Panc1 (cell line): Measurements from ENCODE around the gene BFSP1. TPM values are rescaled to one million over a fixed set of nuclear protein-coding genes. Genes with fewer than 3 reads are reported as not detected.

Experiments used
- ATAC-seq: fragments of 200-7000 bp; cut with Tn5 transposase; 2 replicates; pipeline ENCODE4 v1.9.1; 2020; ENCODE audit warnings: mild to moderate bottlenecking, moderate library complexity
- BruUV-seq: library from RNA; stranded (reverse); fragments of 400-500 nt; replicated peaks from 2 replicates; lab custom pipeline; 2021; lab: Mats Ljungman, UMichigan
- CTCF ChIA-PET: fragments of 300-600 bp; sonication (Branson Sonifier 250); formaldehyde crosslinking; loops from one replicate; lab custom pipeline; 2022; ENCODE audit warnings: antibody characterized with exemption; lab: Charles Lee
- POLR2A ChIA-PET: fragments of 300-600 bp; sonication (Branson Sonifier 250); formaldehyde crosslinking; loops from one replicate; lab custom pipeline; 2022; ENCODE audit warnings: antibody characterized with exemption; lab: Charles Lee
- DNase-seq: peaks from one replicate; pipeline ENCODE4 v3.0.0-alpha.2; 2010; ENCODE audit warnings: low read depth, low spot score
- H3K27ac ChIP-seq: 2 replicates; pipeline ENCODE4 v1.5.1; 2011; ENCODE audit warnings: mild to moderate bottlenecking, low read length, inconsistent platforms
- H3K27me3 ChIP-seq: fragments of 200-500 bp; sonication (Bioruptor generic); 2 replicates; pipeline ENCODE4 v1.6.0; 2014; ENCODE audit warnings: low read length, inconsistent platforms; ENCODE audit not compliant: control insufficient read depth, insufficient read depth
- H3K36me3 ChIP-seq: fragments of 200-500 bp; sonication (Bioruptor generic); 2 replicates; pipeline ENCODE4 v1.5.1; 2014; ENCODE audit warnings: inconsistent platforms, mild to moderate bottlenecking, low read length, moderate library complexity; ENCODE audit not compliant: control insufficient read depth, insufficient read depth
- H3K4me1 ChIP-seq: 2 replicates; pipeline ENCODE4 v1.5.1; 2011; ENCODE audit warnings: inconsistent platforms, mild to moderate bottlenecking, low read length, moderate library complexity; ENCODE audit not compliant: control insufficient read depth, insufficient read depth
- H3K4me3 ChIP-seq, 2 experiments: 2 replicates each; pipeline ENCODE4 v1.5.1; 2011 to 2012; ENCODE audit warnings: low read depth in 2 of 2, low read length in 2 of 2, mild to moderate bottlenecking in 2 of 2, inconsistent platforms in 1 of 2, moderate library complexity in 1 of 2
- H3K9me3 ChIP-seq: fragments of 200-500 bp; sonication (Bioruptor generic); 2 replicates; pipeline ENCODE4 v1.5.1; 2014; ENCODE audit warnings: low read depth, mild to moderate bottlenecking, inconsistent platforms, low read length, moderate library complexity; ENCODE audit not compliant: control insufficient read depth, insufficient read depth
- POLR2AphosphoS5 ChIP-seq: IDR thresholded peaks from 2 replicates; pipeline ENCODE4 v1.6.1; 2012; ENCODE audit warnings: mild to moderate bottlenecking, low read depth, low read length, moderate library complexity
- SIN3A ChIP-seq: IDR thresholded peaks from 2 replicates; pipeline ENCODE4 v1.6.1; 2012; ENCODE audit warnings: low read depth, mild to moderate bottlenecking, low read length, moderate library complexity, borderline replicate concordance; ENCODE audit not compliant: insufficient read depth
- TCF7L2 ChIP-seq: IDR thresholded peaks from 2 replicates; pipeline ENCODE4 v1.6.1; 2011; ENCODE audit warnings: mild to moderate bottlenecking, low read depth, low read length, inconsistent platforms
- in situ Hi-C: cut with HindIII; loops from 2 replicates; pipeline ENCODE4 v1.10.0; 2016; ENCODE audit warnings: low sequenced_read_pairs, low pct_unique_long_range_greater_than_20kb
- intact Hi-C: fragments of 100-400 bp; cut with micrococcal nuclease; formaldehyde crosslinking; loops from one replicate; pipeline ENCODE4 v1.10.0; 2022; ENCODE audit not compliant: unreplicated experiment
- total RNA-seq: library from RNA; stranded (reverse); gene quantifications from one replicate; pipeline ENCODE4 v1.2.1, GENCODE V29; 2021; ENCODE audit not compliant: unreplicated experiment
- TF ChIP-seq, protein P1 (sequence below): fragments of 450-650 bp; IDR thresholded peaks from 2 replicates; pipeline ENCODE4 v1.5.1; 2017; ENCODE audit warnings: mild to moderate bottlenecking
- TF ChIP-seq, protein P2 (sequence below), 2 experiments: IDR thresholded peaks; 2 replicates each; pipeline ENCODE4 v1.6.1; 2011 to 2012; ENCODE audit warnings: low read depth in 2 of 2, control low read depth in 1 of 2, low read length in 1 of 2, mild to moderate bottlenecking in 1 of 2, moderate library complexity in 1 of 2; ENCODE audit not compliant: insufficient read depth in 1 of 2

The BFSP1 gene
- total RNA-seq, 1 experiment from 2014 or later: 6.9 TPM

GRCh38 chr20:17497821-17498580 lies 33.2 kb downstream of the BFSP1 start:
- H3K36me3 ChIP-seq: no peaks in the 10 kb centered on the region
- no TSS peak for BruUV-seq
- TF ChIP-seq TCF7L2: no peak
- TF ChIP-seq, protein P1, sequence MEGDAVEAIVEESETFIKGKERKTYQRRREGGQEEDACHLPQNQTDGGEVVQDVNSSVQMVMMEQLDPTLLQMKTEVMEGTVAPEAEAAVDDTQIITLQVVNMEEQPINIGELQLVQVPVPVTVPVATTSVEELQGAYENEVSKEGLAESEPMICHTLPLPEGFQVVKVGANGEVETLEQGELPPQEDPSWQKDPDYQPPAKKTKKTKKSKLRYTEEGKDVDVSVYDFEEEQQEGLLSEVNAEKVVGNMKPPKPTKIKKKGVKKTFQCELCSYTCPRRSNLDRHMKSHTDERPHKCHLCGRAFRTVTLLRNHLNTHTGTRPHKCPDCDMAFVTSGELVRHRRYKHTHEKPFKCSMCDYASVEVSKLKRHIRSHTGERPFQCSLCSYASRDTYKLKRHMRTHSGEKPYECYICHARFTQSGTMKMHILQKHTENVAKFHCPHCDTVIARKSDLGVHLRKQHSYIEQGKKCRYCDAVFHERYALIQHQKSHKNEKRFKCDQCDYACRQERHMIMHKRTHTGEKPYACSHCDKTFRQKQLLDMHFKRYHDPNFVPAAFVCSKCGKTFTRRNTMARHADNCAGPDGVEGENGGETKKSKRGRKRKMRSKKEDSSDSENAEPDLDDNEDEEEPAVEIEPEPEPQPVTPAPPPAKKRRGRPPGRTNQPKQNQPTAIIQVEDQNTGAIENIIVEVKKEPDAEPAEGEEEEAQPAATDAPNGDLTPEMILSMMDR: no peak
- TF ChIP-seq SIN3A: no peak
- no peak for TF ChIP-seq POLR2AphosphoS5
- TF ChIP-seq, protein P2, sequence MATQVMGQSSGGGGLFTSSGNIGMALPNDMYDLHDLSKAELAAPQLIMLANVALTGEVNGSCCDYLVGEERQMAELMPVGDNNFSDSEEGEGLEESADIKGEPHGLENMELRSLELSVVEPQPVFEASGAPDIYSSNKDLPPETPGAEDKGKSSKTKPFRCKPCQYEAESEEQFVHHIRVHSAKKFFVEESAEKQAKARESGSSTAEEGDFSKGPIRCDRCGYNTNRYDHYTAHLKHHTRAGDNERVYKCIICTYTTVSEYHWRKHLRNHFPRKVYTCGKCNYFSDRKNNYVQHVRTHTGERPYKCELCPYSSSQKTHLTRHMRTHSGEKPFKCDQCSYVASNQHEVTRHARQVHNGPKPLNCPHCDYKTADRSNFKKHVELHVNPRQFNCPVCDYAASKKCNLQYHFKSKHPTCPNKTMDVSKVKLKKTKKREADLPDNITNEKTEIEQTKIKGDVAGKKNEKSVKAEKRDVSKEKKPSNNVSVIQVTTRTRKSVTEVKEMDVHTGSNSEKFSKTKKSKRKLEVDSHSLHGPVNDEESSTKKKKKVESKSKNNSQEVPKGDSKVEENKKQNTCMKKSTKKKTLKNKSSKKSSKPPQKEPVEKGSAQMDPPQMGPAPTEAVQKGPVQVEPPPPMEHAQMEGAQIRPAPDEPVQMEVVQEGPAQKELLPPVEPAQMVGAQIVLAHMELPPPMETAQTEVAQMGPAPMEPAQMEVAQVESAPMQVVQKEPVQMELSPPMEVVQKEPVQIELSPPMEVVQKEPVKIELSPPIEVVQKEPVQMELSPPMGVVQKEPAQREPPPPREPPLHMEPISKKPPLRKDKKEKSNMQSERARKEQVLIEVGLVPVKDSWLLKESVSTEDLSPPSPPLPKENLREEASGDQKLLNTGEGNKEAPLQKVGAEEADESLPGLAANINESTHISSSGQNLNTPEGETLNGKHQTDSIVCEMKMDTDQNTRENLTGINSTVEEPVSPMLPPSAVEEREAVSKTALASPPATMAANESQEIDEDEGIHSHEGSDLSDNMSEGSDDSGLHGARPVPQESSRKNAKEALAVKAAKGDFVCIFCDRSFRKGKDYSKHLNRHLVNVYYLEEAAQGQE (IDR thresholded peaks at IDR 0.05; ENCODE audit: insufficient read depth in 1 of 2, low read depth in 2 of 2, low read length in 1 of 2): no peak
- intact Hi-C loops: no loop called here
- H3K4me1 ChIP-seq: no peaks in the 10 kb centered on the region
- no peaks in the 10 kb centered on the region for H3K9me3 ChIP-seq
- H3K4me3 ChIP-seq: no peak overlapping the region
- in situ Hi-C loops: no loop called here
- DNase-seq (no peak), ATAC-seq (peak; percentile 61)
- POLR2A ChIA-PET: no interaction called here
- CTCF ChIA-PET: no interaction called here
- no peaks in the 10 kb centered on the region for H3K27me3 ChIP-seq
- no peak overlapping the region for H3K27ac ChIP-seq

GRCh38 chr20:17495826-17496225 lies 35.4 kb downstream of the BFSP1 start:
- Histone ChIP-seq H3K4me3 (no peak overlapping the region), H3K4me1 (no peaks in the 10 kb centered on the region), H3K9me3 (no peaks in the 10 kb centered on the region), H3K27me3 (no peaks in the 10 kb centered on the region), H3K27ac (no peak overlapping the region), H3K36me3 (no peaks in the 10 kb centered on the region)
- TF ChIP-seq TCF7L2 (no peak), SIN3A (no peak), POLR2AphosphoS5 (no peak)
- TF ChIP-seq, protein P1: no peak
- TF ChIP-seq, protein P2 (IDR thresholded peaks at IDR 0.05; ENCODE audit: insufficient read depth in 1 of 2, low read depth in 2 of 2, low read length in 1 of 2): no peak
- ChIA-PET CTCF (no interaction called here), POLR2A (no interaction called here)
- no peak for DNase-seq
- in situ Hi-C loops (no loop called here), intact Hi-C loops (no loop called here)
- ATAC-seq: no peak
- no TSS peak for BruUV-seq
